GM12865 (cell line): ENCODE data around the gene METTL16.

Experiments
- DNase-seq: peaks from one replicate; pipeline ENCODE4 v3.0.0; 2010; ENCODE audit warnings: low read depth
- H3K4me3 ChIP-seq: 2 replicates; pipeline ENCODE4 v1.5.1; 2011; ENCODE audit warnings: mild to moderate bottlenecking, low read depth, low read length, control low read depth
- CTCF ChIP-seq: IDR thresholded peaks from 2 replicates; pipeline ENCODE4 v1.5.1; 2011; ENCODE audit warnings: low read length, control low read depth, low read depth, inconsistent platforms; ENCODE audit not compliant: insufficient read depth; ENCODE audit errors: missing control alignments

METTL16 gene

GRCh38 chr17:2392252-2393173 is 119.2 kb downstream of the METTL16 start:
- DNase-seq = peak; percentile 98
- no peak for TF ChIP-seq CTCF
- H3K4me3 ChIP-seq = peak overlapping the region; percentile 65

- no peak for TF ChIP-seq CTCF
- H3K4me3 ChIP-seq = peak overlapping the region; percentile 63
- no peak for DNase-seq
These were observed 120.0 kb downstream of the METTL16 start for GRCh38 chr17:2391597-2392251.

- H3K4me3 ChIP-seq = no peak overlapping the region
- no peak for TF ChIP-seq CTCF
- no peak for DNase-seq
These were observed 121.4 kb downstream of the METTL16 start for GRCh38 chr17:2390199-2390836.

GRCh38 chr17:2388683-2389055 is 123.0 kb downstream of the METTL16 start:
- TF ChIP-seq CTCF = no peak
- H3K4me3 ChIP-seq = no peak overlapping the region
- no peak for DNase-seq

GRCh38 chr17:2388020-2388682 is 123.5 kb downstream of the METTL16 start:
- TF ChIP-seq CTCF = no peak
- no peak for DNase-seq
- no peak overlapping the region for H3K4me3 ChIP-seq

GRCh38 chr17:2387086-2388019 is 124.3 kb downstream of the METTL16 start:
- H3K4me3 ChIP-seq = no peak overlapping the region
- no peak for TF ChIP-seq CTCF
- no peak for DNase-seq
